SU-DHL-6 (cell line): ENCODE results near the gene UBR4.

ENCODE experiments used
- EZH2phosphoT487 ChIP-seq: fragments of 200-600 bp; sonication (generic), shearing (Covaris generic); conservative IDR thresholded peaks from 2 replicates; pipeline ENCODE4 v1.6.1; 2018; ENCODE audit warnings: mild to moderate bottlenecking, antibody characterized with exemption, low read length, moderate library complexity, mixed read lengths
- TF ChIP-seq, protein P1 (sequence below): fragments of 200-600 bp; sonication (generic); IDR thresholded peaks from one replicate; pipeline ENCODE4 v1.5.1; 2017; ENCODE audit warnings: antibody characterized with exemption, mild to moderate bottlenecking, low read length, moderate library complexity; ENCODE audit not compliant: insufficient read depth, poor library complexity, severe bottlenecking

DNA sequence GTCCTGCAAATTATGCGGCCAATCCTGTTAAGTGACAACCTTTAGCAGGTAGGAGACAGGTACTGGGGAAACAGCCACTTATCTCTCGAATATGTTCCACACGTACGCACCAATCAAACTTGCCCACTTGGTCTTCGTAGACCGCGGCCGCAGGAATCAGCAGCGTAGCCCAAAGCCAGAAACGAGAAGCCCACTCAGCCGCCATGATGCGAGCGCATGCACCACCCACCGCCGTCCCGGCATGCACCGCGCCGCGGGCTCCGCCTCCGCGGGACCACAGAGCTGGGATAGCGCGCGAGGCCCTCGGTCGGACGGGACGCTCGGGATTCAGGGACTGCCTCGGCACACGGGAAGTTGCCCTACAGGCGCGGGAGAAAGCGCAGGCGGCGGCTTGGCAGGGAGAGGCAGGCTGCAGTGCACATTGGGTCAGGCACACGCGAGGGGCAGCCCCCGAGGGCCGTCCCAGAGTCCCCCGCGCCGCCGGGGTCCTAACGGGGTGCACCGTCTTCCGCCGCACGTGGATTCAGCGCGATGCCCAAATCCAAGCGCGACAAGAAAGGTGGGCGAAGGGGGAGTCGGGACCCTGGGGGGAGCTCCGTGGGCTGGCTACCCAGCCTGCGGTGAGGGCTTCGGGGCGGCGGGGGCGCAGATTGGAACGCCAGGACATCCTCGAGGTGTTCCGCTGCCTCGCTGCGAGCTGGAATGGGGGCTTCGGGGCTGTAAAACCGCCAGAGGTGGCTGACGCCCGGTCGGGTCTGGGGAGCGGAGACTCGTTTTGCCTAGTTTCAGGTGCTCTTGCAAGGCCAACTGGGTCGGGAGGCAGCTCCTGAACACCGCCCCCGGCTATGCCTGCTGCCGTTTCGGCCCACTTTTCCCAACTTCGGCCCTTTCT is 41.5 kb upstream of the UBR4 start, which contains the start of the genes EMC1 and MRTO4:
- TF ChIP-seq, protein P1, sequence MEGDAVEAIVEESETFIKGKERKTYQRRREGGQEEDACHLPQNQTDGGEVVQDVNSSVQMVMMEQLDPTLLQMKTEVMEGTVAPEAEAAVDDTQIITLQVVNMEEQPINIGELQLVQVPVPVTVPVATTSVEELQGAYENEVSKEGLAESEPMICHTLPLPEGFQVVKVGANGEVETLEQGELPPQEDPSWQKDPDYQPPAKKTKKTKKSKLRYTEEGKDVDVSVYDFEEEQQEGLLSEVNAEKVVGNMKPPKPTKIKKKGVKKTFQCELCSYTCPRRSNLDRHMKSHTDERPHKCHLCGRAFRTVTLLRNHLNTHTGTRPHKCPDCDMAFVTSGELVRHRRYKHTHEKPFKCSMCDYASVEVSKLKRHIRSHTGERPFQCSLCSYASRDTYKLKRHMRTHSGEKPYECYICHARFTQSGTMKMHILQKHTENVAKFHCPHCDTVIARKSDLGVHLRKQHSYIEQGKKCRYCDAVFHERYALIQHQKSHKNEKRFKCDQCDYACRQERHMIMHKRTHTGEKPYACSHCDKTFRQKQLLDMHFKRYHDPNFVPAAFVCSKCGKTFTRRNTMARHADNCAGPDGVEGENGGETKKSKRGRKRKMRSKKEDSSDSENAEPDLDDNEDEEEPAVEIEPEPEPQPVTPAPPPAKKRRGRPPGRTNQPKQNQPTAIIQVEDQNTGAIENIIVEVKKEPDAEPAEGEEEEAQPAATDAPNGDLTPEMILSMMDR: no peak
- TF ChIP-seq EZH2phosphoT487: no peak
